Measurements from ENCODE around the gene RAD51B. TPM values are rescaled to one million over a fixed set of nuclear protein-coding genes. Genes with fewer than 3 reads are reported as not detected.

RAD51B gene
- total RNA-seq, 1 experiment from 2014 or later = 103 TPM

DNA sequence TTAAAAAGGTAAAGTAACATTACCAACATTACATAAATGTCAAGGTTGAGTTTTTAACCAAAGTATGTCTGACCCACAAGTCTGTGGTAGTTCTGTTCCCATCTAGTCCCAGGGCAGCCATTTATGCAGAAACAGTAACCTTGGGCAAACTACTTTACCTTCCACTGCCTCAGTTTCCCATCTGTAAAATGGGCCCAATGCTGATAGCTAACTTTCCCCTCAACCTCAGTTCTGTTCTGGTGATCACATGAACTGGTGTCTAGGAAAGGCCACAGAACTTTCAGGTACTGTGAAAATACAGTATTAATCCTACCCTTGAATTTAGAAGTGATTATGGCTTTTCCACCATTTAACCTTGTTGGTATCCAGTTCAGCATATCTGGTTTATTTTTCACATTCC is 859.7 kb downstream of the RAD51B start:
- DNase-seq (ENCODE audit: low spot score) = no peak
- in situ Hi-C loops (cut with HindIII; ENCODE audit: low sequenced_read_pairs) = no loop called here

DNA sequence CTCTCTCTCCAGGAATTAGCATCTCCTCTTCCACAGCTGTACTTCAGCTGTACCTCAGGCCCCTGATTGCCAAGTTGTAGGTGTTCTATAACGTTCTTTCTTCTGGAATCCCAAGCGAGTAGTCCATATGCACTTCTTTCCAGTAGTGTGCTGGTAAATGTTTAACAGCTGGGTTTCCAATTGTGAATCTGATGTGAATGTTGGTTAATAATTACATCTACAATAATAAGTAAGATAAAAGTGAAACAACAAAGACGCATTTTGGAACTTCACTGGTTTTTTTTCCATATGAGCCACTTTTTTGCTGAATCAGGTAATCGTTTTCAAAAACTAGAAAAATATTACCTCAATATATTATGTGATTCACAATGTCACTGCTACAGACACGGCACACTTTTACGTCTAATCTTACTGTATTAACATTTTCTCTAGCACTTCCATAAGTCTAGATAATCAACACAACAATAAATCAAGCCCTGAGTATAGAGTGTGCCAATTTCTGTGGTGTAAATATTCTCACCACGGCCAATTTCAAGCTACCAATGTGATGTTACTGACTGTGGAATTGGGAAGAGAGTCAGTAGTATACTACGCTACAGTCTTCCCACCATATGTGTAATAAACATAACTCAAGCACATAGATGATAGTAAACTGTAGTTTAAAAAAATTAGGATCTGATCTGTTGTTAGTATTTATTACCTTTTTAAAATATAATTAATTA is 860.3 kb downstream of the RAD51B start:
- in situ Hi-C loops (cut with HindIII; ENCODE audit: low sequenced_read_pairs) = no loop called here
- no peak for DNase-seq (ENCODE audit: low spot score)

DNA sequence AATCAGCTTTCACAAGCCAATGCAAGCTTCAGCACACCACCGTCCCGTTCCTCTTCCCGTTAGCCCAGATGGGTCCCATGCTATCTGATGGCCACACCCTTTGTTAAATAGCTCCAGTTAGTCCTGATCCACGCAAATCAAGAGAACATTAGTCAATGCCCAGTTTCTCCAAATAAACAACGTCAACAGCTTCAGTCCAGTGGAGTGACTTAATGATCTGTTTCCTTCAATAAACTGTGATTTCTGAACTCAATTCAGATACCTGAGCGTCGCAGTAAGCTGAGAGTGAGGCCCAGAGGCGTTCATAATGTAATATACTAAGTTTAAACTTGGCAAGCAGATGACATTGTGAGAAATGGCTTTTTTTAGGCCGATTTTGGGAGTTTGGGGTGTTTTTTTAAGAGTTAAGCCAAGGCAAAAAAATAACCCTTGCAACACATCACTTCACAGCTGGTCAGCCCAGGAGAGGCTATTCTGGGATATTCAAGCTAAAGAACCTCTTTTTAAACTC is 861.0 kb downstream of the RAD51B start:
- in situ Hi-C loops (cut with HindIII; ENCODE audit: low sequenced_read_pairs) = no loop called here
- no peak for DNase-seq (ENCODE audit: low spot score)

DNA sequence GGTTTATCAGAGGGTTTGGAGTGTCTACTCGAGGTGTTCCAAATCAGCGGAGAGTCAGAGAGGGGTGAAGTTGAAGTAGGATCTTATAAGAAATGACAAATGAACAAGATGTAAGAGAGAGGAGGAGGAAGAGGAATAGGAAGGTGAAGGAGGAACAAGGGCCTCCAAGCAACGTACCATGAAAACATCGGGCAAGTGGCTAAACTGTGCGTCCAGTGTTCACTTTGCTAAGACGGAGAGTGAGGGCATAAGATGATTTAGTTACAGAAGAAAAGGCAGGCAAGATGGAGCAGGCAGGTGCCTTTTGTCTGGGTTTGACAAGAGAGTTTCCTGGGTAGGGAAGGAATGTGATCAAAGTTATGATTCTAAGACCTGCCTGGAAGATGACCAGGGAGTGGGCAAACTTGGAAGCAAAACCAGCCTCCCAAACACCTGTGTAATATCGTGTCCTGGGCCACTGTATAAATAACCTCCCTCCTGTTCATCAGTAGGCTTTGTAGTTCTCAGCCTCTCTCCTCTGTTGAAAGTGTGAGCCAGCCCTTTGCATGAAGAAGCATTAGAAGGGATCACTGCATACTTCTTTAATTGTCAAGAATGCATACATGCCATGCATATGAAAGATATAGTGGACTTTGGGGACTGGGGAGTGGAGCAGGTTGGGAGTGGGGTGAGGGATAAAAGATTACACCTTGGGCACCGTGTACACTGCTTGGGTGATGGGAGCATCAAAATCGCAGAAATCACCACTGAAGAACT is 861.9 kb downstream of the RAD51B start:
- DNase-seq (ENCODE audit: low spot score) = no peak
- in situ Hi-C loops (cut with HindIII; ENCODE audit: low sequenced_read_pairs) = no loop called here

DNA sequence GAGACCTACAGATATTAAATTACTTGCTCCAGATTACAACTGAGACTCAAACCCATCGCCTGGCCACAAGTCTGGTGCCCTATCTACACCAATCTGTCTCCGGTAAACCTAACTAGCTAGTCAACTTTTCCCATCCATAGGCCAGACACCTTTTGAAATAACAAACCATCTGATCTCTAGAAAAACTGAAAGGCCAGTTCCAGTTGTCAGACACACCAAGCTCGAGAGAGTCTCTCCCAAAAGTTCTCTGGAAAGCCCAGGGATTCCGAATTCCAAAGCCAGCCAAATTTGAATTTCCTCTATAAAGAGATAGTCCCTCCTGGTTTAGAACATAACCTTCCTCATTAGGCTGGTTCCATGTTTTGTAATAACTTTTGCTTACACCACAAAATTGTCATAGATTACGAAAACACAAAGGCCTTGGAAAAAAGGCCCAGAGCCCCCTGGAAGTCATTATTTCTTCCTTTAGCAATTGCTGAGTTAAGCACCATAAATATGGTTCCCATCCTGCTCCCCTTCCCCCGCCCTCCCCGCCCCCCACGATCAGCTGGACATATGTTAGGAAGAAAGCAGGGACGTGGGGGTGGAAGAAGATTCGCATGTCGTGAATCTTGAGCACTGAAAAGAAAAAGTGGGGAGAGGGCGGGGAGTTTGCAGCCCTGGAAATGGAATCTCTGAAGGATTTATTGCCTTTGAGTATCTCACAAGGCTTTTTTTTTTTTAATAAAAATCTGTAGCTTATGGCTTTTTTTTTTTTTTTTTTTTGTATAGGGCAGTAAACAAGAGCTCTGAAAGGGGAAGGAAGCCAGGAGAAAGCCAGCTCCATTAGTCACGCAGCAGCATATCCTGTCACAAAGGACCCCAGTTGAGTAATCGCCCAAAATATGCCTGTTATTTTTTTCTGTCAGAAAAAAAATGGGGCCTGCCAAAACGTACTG is 862.9 kb downstream of the RAD51B start:
- in situ Hi-C loops (cut with HindIII; ENCODE audit: low sequenced_read_pairs) = no loop called here
- DNase-seq (ENCODE audit: low spot score) = no peak

DNA sequence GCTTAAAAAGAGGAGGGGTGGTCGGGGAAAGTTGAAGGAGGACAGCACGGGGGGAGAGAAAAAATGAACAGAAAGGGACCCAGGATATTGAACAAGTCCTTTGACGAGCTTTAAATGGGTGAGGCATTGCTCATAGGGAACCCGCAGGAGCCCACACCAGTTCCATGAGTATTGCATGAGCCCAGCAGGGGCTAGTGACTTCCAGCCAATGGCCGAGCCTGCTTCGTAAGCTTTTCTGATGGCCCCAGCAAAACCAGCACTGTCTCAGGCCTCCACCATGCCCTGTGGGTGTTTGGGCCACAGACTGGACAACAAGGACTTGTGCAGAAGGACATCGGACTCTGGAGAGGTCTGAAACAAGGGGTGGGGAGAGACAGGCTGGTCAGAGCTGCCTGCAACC is 863.7 kb downstream of the RAD51B start:
- no peak for DNase-seq (ENCODE audit: low spot score)
- in situ Hi-C loops (cut with HindIII; ENCODE audit: low sequenced_read_pairs) = no loop called here

DNA sequence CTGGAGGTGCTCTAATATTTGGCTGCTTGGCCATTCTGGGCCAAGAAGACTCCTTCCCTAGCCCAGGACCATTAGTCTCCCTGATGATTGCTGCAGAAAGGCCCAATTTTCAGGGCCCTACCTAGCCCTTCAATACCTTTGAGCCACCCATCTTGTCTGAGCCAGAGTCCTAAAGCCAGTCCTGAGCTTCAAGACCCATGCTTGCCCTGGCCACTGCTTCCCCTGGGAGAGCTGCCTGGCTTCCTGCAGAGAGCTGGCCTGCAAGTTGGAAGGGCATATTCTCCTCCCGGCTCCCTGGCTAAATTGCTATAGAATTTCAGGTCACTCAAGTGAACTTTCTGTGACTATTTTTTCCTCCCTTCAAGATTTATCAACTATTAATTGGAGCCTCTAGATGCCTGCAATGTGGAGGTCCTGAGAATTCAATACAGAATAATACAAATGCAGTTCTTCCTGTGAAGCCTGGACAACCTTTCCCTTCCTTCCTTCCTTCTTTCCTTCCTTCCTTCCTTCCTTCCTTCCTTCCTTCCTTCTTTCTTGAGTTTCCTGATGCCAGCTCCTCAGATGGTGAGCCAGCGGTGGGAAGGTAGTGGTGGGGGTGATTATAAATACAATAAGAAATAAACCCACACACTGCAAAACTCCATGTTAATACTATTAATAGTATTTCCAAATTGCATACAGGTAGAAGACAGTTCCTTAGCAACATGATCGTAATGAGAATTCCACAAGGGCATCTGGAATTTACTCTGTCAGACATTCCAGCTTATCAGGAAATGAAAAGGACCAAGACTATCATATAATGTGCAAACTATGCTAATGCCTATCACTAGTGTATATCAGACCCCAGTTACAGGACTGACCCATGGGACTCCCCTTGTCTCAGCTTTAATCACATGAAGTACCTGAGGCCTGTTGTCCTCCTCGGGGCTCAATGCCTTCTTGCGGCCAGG is 865.2 kb downstream of the RAD51B start:
- in situ Hi-C loops (cut with HindIII; ENCODE audit: low sequenced_read_pairs) = no loop called here
- no peak for DNase-seq (ENCODE audit: low spot score)

DNA sequence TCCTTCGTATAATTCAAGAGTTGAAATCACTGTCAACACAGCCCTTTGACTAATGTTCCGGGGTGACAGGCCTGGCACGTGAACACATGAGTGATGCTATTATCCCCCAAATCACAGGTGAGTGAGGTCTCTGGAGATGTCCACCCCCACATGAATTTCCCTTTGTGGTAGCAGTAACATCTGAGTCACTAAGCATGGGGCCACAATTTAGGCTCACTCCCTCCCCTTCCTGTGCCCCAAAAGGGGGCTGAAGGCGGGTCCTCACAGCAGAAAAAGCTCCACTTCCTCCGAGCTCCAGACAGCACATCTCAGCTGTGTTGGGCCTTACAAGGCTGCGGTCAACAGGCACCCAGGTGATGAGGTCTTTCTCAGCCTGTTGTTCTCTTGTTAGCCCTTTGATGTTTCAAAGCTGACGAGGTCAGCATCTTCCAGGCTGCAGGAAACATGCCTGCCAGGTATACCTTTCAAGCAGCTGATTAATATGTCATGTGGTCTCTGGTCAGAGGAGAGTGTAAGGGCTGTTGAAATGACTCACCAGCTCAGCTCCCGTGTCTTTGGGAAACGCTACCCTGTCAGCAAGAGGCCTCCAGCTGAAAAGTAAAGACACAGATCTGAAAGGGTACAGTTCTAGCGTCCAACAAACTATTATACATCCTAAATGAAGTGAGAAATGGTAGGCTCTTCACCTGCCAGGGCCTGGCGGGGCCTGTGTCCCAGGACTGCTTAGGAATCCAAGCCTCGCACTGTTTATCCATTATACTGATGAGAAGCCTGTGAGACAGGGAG is 866.0 kb downstream of the RAD51B start:
- DNase-seq (ENCODE audit: low spot score) = no peak
- in situ Hi-C loops (cut with HindIII; ENCODE audit: low sequenced_read_pairs) = no loop called here

DNA sequence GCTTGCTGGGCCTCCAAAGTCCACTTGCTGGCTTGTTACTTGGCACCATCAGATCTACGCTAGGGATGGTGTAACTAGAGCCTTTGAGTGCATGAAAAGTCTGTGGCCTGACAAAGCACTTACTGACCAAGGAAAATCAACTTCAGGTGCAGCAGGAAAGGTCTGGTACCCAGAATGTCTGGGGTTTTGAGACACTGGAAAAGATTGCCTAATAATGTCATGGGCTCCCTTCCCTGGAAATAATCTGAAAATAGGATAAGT is 866.6 kb downstream of the RAD51B start:
- DNase-seq (ENCODE audit: low spot score) = no peak
- in situ Hi-C loops (cut with HindIII; ENCODE audit: low sequenced_read_pairs) = no loop called here

DNA sequence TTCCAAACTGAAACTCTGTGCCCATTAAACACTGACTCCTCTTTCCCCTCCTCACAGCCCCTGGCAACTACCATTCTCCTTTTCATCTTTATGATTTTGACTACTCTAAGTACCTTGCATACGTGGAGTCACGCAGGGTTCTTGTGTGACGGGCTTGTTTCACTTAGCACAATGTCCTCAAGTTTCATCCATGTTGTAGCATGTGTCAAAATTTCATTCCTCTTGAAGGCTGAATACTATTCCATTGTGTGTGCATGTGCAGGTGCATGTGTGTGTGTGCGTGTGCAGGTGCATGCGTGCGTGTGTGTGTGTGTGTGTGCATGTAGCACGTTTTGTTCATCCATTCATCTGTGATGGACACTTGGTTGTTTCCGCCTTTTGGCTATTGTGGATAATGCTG is 867.1 kb downstream of the RAD51B start:
- in situ Hi-C loops (cut with HindIII; ENCODE audit: low sequenced_read_pairs) = no loop called here
- no peak for DNase-seq (ENCODE audit: low spot score)

DNA sequence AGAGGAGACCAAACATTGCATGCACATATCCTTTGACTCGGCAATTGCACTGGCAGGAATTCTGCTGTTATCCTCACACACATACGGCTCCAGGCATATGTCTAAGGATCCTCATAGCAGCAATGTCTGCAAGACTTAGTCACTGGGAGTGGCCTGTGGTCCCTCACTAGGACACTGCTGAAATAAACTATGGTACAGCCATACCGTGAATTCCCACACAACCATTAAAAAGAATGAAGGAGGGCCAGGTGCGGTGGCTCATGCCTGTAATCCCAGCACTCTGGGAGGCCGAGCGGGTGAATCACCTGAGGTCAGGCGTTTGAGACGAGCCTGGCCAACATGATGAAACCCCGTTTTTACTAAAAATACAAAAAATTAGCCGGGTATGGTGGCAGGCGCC is 868.2 kb downstream of the RAD51B start:
- in situ Hi-C loops (cut with HindIII; ENCODE audit: low sequenced_read_pairs) = no loop called here
- DNase-seq (ENCODE audit: low spot score) = no peak

DNA sequence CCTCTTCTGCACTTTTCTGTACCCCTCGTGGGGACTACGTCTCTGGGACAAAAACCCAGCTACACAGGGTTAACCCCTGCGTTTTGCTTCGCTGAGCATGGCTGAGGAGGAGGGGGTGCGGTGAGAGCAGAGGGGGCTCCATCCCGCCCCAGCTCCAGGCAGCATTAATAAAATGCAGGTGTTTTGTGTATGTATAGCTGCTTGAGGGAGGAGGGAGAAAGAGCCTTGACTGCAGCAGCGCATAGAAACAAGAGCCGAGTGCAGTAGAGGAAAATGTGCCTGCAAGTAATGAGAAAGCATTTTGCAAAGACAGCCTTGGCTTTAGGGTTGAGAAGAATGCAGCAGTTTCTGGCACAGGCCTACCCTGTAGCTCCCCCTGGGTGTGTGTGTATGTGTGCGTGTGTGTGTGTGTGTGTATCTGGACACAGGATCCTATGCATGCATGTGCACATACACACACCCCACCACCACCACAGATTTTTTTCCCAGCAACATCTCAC is 869.3 kb downstream of the RAD51B start:
- in situ Hi-C loops (cut with HindIII; ENCODE audit: low sequenced_read_pairs) = no loop called here
- DNase-seq (ENCODE audit: low spot score) = no peak

DNA sequence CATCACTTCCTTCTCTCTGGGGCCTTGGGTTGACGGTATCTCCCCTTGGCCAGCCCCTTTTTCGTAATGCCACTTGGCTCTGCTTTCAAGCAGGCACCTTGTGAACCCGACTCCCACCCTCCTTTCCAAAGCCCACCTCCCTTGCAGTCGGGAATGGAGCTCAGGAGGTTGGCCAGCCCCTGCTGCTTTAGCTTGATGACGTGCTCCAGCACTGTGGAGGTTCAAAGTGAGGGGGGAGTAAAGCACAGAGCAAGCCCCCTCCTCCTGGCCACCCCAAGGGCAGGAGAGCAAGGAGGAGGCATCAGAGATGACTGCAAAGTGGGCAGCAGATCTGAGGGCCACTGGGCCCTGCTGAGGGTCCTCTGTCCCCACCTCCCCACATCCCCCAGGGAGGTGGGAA is 869.9 kb downstream of the RAD51B start:
- no peak for DNase-seq (ENCODE audit: low spot score)
- in situ Hi-C loops (cut with HindIII; ENCODE audit: low sequenced_read_pairs) = no loop called here

DNA sequence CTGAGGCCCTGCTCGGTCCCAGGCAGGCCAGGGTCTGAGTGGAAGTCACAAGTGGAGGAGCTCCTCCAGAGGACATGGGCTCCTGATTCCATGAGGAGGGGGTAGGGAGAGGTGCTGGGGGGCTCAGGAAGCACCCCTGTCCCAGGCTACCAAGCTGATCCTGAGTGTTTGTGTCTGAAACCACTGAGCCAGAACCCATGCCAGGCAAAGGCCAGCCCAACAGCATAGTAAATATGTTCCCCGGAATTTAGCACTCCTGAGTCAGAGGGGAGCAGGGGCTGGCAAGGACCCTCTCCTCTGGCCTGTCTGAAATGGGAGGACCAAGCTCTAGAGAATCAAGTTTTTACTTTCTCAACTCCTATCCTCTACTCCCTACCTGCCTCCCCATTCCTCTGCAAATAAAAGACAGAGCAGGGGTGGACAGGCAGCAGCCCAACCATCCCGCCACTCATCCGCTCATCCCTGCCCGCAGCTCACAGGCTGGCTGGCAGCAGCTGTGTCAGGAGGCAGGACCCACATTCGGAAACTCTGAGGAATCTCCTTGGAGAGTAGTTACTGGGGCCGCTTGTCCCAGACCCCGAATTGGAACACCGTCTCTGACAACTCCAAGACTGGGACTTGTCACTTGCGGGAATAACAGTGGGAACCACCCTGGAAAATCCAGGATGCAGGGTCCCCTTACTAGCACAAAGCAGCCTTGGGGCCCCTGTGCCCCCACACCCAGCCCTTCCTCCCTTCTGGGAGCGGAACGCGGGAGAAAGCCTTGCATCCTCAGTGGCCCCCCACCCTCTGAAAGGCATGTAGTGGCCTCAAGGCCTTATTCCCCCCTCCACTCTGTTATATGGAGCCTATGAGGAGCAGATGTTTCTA is 870.7 kb downstream of the RAD51B start:
- DNase-seq (ENCODE audit: low spot score) = no peak
- in situ Hi-C loops (cut with HindIII; ENCODE audit: low sequenced_read_pairs) = no loop called here

DNA sequence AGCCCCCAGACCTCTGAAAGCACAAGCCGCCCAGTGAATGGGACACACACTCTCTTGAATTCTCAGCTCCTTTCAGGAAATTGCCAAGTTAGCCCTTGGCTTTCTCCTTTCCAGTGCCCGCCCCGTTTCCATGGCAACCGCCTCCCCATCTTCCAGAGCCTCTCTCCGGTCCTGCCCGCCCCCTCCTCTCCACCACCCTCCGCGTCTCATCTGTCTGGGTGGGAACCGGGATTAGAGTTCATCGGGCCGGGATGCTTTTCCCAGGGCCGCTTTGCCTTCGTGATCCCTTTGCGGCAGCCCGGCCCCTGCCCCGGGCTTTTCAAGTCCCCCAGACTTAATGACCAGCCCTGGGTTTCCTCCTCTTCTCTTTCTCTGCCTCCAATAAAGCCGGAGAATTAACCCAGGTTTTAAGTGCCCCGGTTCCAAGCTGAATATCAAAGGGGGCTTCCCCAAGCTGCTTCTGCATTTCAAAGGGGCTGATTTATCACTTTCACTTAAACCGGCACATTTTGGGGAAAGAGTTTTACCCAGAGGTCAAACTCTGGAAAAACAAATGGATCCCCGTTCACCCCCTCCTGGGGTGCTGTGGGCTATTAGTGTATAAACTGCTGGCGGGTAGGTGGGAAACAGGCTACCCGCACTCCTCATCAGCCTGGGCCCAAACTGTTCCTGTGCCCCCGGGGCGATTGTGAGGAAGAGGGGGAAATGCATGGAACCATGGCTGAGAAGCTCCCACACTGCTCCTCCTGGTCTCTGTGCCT is 871.6 kb downstream of the RAD51B start:
- DNase-seq (ENCODE audit: low spot score) = peak; percentile 12
- in situ Hi-C loops (cut with HindIII; ENCODE audit: low sequenced_read_pairs) = no loop called here

DNA sequence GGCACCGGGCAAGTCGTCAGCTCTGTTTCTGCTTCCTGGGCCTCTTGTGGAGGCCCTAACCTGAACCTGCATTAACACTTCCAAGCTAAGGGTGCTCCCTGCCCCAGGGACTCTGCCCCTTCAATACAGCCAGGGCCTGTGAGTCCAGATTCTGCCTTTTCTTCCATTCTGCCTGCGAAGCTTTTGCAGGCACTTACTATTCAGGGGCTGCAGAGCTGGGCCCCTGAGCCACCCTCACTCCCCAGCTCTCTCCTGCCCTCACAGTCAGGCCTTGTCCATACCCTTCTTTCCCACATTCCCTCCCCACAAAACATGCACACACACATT is 872.2 kb downstream of the RAD51B start:
- DNase-seq (ENCODE audit: low spot score) = no peak
- in situ Hi-C loops (cut with HindIII; ENCODE audit: low sequenced_read_pairs) = no loop called here

DNA sequence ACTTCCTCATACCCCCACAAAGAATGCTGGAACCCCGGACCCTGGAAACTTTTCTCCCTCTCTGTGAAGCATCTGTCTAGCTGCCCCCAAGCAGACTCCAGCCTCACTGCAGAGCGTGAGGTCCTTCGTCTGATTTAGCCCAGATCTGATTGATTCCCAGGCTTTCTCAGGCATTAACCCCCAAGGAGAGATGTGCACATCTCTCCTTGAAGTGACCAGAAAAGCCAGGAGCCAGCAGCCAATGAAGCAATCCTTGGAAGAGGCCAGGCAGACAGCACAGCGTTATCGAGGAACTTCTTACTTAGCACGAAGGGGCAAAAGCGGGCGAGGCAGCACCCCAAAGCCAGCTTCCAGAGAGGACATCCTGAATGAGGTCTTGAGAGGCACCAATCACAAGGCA is 872.6 kb downstream of the RAD51B start:
- in situ Hi-C loops (cut with HindIII; ENCODE audit: low sequenced_read_pairs) = no loop called here
- no peak for DNase-seq (ENCODE audit: low spot score)
